PC-9 (cell line): ENCODE data around the gene PLAC9.

Experiments
- EZH2 ChIP-seq: fragments of 200-600 bp; sonication (generic); IDR thresholded peaks from 2 replicates; pipeline ENCODE4 v1.8.0; 2017; ENCODE audit warnings: antibody characterized with exemption, low read depth
- TF ChIP-seq, protein P1 (sequence below): fragments of 200-600 bp; sonication (generic); conservative IDR thresholded peaks from 2 replicates; pipeline ENCODE4 v1.6.1; 2017; ENCODE audit warnings: mixed run types, antibody characterized with exemption, mild to moderate bottlenecking, moderate library complexity

DNA sequence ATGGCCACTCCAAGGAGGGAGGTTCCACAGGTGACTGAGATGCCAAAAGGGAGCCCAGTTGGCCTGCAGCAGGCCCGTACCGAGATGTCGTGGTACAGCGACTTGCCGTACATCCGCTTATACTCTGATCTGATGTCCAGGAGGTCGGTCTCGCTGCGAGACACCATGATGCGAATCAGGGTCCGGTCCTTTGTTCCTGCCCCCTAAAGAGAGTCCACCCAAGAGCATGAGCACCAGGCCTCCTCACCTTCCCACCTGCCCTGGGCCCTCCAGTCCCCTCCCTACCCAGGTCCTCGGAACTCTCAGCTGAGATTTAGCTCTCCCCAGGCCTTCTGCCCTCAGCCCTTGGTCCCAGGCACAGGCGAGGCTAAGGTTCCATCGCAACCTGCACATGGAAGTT lies 25.0 kb downstream of the PLAC9 start:
- TF ChIP-seq, protein P1, sequence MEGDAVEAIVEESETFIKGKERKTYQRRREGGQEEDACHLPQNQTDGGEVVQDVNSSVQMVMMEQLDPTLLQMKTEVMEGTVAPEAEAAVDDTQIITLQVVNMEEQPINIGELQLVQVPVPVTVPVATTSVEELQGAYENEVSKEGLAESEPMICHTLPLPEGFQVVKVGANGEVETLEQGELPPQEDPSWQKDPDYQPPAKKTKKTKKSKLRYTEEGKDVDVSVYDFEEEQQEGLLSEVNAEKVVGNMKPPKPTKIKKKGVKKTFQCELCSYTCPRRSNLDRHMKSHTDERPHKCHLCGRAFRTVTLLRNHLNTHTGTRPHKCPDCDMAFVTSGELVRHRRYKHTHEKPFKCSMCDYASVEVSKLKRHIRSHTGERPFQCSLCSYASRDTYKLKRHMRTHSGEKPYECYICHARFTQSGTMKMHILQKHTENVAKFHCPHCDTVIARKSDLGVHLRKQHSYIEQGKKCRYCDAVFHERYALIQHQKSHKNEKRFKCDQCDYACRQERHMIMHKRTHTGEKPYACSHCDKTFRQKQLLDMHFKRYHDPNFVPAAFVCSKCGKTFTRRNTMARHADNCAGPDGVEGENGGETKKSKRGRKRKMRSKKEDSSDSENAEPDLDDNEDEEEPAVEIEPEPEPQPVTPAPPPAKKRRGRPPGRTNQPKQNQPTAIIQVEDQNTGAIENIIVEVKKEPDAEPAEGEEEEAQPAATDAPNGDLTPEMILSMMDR = no peak
- no peak for TF ChIP-seq EZH2
